H1 (cell line): ENCODE results near the gene FAM53A. TPM values are rescaled to one million over a fixed set of nuclear protein-coding genes. Genes with fewer than 3 reads are reported as not detected.

Experiments
- CTCF ChIA-PET: fragments of 300-600 bp; sonication (Branson Sonifier 250); formaldehyde crosslinking; loops from one replicate; lab custom pipeline; 2021; ENCODE audit not compliant: partially characterized antibody; lab: Charles Lee
- POLR2A ChIA-PET: fragments of 300-600 bp; sonication (Branson Sonifier 250); formaldehyde crosslinking; loops from one replicate; lab custom pipeline; 2021; ENCODE audit warnings: inconsistent platforms; ENCODE audit not compliant: partially characterized antibody; lab: Charles Lee
- DNase-seq, 2 experiments: peaks; one replicate each; pipeline versions ENCODE4 v3.0.0 to v3.0.0-alpha.2; 2010 to 2022; ENCODE audit warnings: low spot score in 2 of 2, low read depth in 1 of 2, mixed read lengths in 1 of 2
- FAIRE-seq: peaks from 2 replicates; lab custom pipeline; 2011; peaks lifted over from hg19 to GRCh38; lab: Jason Lieb, UNC
- H2AFZ ChIP-seq: 2 replicates; pipeline ENCODE4 v1.8.1; 2012; ENCODE audit warnings: low read length, inconsistent platforms
- H2AK5ac ChIP-seq: 2 replicates; pipeline ENCODE4 v1.6.1; 2013; ENCODE audit warnings: low read depth, low read length
- H2BK120ac ChIP-seq: replicated peaks from 2 replicates; pipeline ENCODE3; 2013; ENCODE audit warnings: low read depth, low read length, inconsistent platforms
- H2BK12ac ChIP-seq: 2 replicates; pipeline ENCODE4 v1.6.1; 2013; ENCODE audit warnings: low read depth, low read length
- H2BK15ac ChIP-seq: 2 replicates; pipeline ENCODE4 v1.6.1; 2013; ENCODE audit warnings: low read length
- H2BK20ac ChIP-seq: 2 replicates; pipeline ENCODE4 v1.6.1; 2013; ENCODE audit warnings: low read length
- H2BK5ac ChIP-seq: 2 replicates; pipeline ENCODE4 v1.6.1; 2013; ENCODE audit warnings: low read depth, low read length
- H3K14ac ChIP-seq: 2 replicates; pipeline ENCODE4 v1.6.1; 2013; ENCODE audit warnings: inconsistent platforms; ENCODE audit not compliant: insufficient read length
- H3K18ac ChIP-seq: 2 replicates; pipeline ENCODE4 v1.6.1; 2013; ENCODE audit warnings: low read length; ENCODE audit errors: extremely low read depth
- H3K23ac ChIP-seq: 2 replicates; pipeline ENCODE4 v1.6.1; 2013; ENCODE audit warnings: inconsistent platforms; ENCODE audit not compliant: insufficient read length
- H3K23me2 ChIP-seq: 2 replicates; pipeline ENCODE4 v1.6.1; 2013; ENCODE audit warnings: low read depth, low read length
- H3K27ac ChIP-seq: 2 replicates; pipeline ENCODE4 v1.6.1; 2011; ENCODE audit warnings: low read depth, low read length, inconsistent platforms
- H3K27me3 ChIP-seq, 4 experiments: replicated peaks in 1 of 4; 1 replicate in 1 of 4; 2 replicates in 3 of 4; pipeline versions ENCODE4 v1.6.1 to v1.8.1; 2011 to 2013; ENCODE audit warnings: low read length in 3 of 4, mild to moderate bottlenecking in 3 of 4, inconsistent platforms in 2 of 4, mixed read lengths in 2 of 4, moderate library complexity in 1 of 4; ENCODE audit not compliant: control insufficient read depth in 3 of 4, insufficient read depth in 3 of 4; ENCODE audit errors: extremely low read depth in 1 of 4
- H3K36me3 ChIP-seq, 4 experiments: 2 replicates each; pipeline versions ENCODE4 v1.6.1 to v1.8.1; 2011 to 2013; ENCODE audit warnings: mild to moderate bottlenecking in 4 of 4, low read length in 3 of 4, moderate library complexity in 2 of 4, control low read depth in 1 of 4, inconsistent platforms in 1 of 4; ENCODE audit not compliant: insufficient read depth in 4 of 4, control insufficient read depth in 2 of 4
- H3K4ac ChIP-seq: replicated peaks from 2 replicates; pipeline ENCODE3; 2013; ENCODE audit warnings: low read length, low read depth, mixed read lengths, inconsistent platforms; ENCODE audit not compliant: insufficient read length
- H3K4me1 ChIP-seq, 4 experiments: replicated peaks in 1 of 4; 1 replicate in 1 of 4; 2 replicates in 3 of 4; pipeline versions ENCODE4 v1.6.1 to v1.8.1; 2011 to 2013; ENCODE audit warnings: low read length in 3 of 4, inconsistent platforms in 2 of 4, mixed read lengths in 1 of 4; ENCODE audit not compliant: insufficient read depth in 4 of 4, control insufficient read depth in 3 of 4
- H3K4me2 ChIP-seq, 2 experiments: 2 replicates each; pipeline versions ENCODE4 v1.6.1 to v1.8.1; 2011 to 2013; ENCODE audit warnings: low read depth in 2 of 2, low read length in 2 of 2, control low read depth in 1 of 2, inconsistent platforms in 1 of 2, mild to moderate bottlenecking in 1 of 2; ENCODE audit not compliant: insufficient read depth in 1 of 2
- H3K4me3 ChIP-seq, 4 experiments: fragments of 200-600, 300-600 bp in 1 of 4; sonication (generic), shearing (Covaris generic), sonication (Bioruptor Twin) in 1 of 4; 2 replicates each; pipeline versions ENCODE4 v1.5.1 to v1.8.1; 2011 to 2016; ENCODE audit warnings: low read length in 4 of 4, low read depth in 3 of 4, control low read depth in 2 of 4, inconsistent platforms in 2 of 4, mild to moderate bottlenecking in 2 of 4, mixed read lengths in 1 of 4, moderate library complexity in 1 of 4; ENCODE audit not compliant: insufficient read depth in 2 of 4; ENCODE audit errors: extremely low read depth in 1 of 4
- H3K56ac ChIP-seq: replicated peaks from 2 replicates; pipeline ENCODE3; 2013; ENCODE audit warnings: low read depth, mild to moderate bottlenecking, mixed read lengths, low read length, inconsistent platforms; ENCODE audit not compliant: insufficient read length
- H3K79me1 ChIP-seq: 2 replicates; pipeline ENCODE4 v1.6.1; 2013; ENCODE audit warnings: low read depth, low read length, control low read depth
- H3K79me2 ChIP-seq, 2 experiments: 2 replicates each; pipeline versions ENCODE4 v1.6.1 to v1.8.1; 2012 to 2013; ENCODE audit warnings: low read length in 2 of 2, mild to moderate bottlenecking in 2 of 2, inconsistent platforms in 1 of 2; ENCODE audit not compliant: insufficient read depth in 2 of 2, control insufficient read depth in 1 of 2
- H3K9ac ChIP-seq, 4 experiments: replicated peaks in 1 of 4; 1 replicate in 1 of 4; 2 replicates in 3 of 4; pipeline versions ENCODE4 v1.6.1 to v1.8.1; 2011 to 2013; ENCODE audit warnings: low read depth in 3 of 4, low read length in 3 of 4, control low read depth in 2 of 4, mild to moderate bottlenecking in 2 of 4, moderate library complexity in 2 of 4, inconsistent platforms in 1 of 4; ENCODE audit errors: extremely low read depth in 1 of 4
- H3K9me3 ChIP-seq, 2 experiments: 2 replicates each; pipeline versions ENCODE4 v1.6.1 to v1.8.1; 2012 to 2013; ENCODE audit warnings: mild to moderate bottlenecking in 2 of 2, moderate library complexity in 2 of 2, control low read depth in 1 of 2, inconsistent platforms in 1 of 2, low read depth in 1 of 2, low read length in 1 of 2, mixed read lengths in 1 of 2; ENCODE audit not compliant: insufficient read depth in 2 of 2
- H4K20me1 ChIP-seq, 2 experiments: replicated peaks in 1 of 2; 2 replicates each; pipeline versions ENCODE3 to v1.8.1; 2011 to 2013; ENCODE audit warnings: inconsistent platforms in 2 of 2, low read length in 2 of 2, mild to moderate bottlenecking in 1 of 2; ENCODE audit not compliant: insufficient read depth in 2 of 2, control insufficient read depth in 1 of 2
- H4K5ac ChIP-seq: 2 replicates; pipeline ENCODE4 v1.6.1; 2013; ENCODE audit warnings: low read length, low read depth, mixed read lengths, inconsistent platforms; ENCODE audit not compliant: insufficient read length
- H4K8ac ChIP-seq: 2 replicates; pipeline ENCODE4 v1.8.0; 2013; ENCODE audit warnings: mild to moderate bottlenecking, moderate library complexity, low read length, inconsistent platforms; ENCODE audit not compliant: insufficient read depth; ENCODE audit errors: extremely low read depth
- H4K91ac ChIP-seq: replicated peaks from 2 replicates; pipeline ENCODE3; 2013; ENCODE audit warnings: low read length, mixed read lengths, inconsistent platforms; ENCODE audit not compliant: insufficient read length
- BCL11A ChIP-seq, 2 experiments: IDR thresholded peaks; one replicate each; pipeline ENCODE4 v1.6.1; 2011; ENCODE audit warnings: low read depth in 2 of 2, low read length in 2 of 2, mild to moderate bottlenecking in 2 of 2
- CREB1 ChIP-seq: IDR thresholded peaks from 2 replicates; pipeline ENCODE4 v1.6.1; 2012; ENCODE audit warnings: inconsistent platforms
- CTCF ChIP-seq, 3 experiments: IDR thresholded peaks; 1 replicate in 2 of 3; 2 replicates in 1 of 3; pipeline versions ENCODE4 v1.5.1 to v1.6.1; 2011; ENCODE audit warnings: low read length in 3 of 3, mild to moderate bottlenecking in 3 of 3, inconsistent platforms in 2 of 3, low read depth in 1 of 3, moderate library complexity in 1 of 3; ENCODE audit not compliant: insufficient read depth in 1 of 3; ENCODE audit errors: control extremely low read depth in 1 of 3
- EZH2 ChIP-seq: fragments of 200-600 bp; sonication (generic); IDR thresholded peaks from 2 replicates; pipeline ENCODE4 v1.7.1; 2012; ENCODE audit warnings: low read depth, mild to moderate bottlenecking, moderate library complexity, low read length, inconsistent platforms; ENCODE audit not compliant: severe bottlenecking
- FOSL1 ChIP-seq: IDR thresholded peaks from 2 replicates; pipeline ENCODE4 v1.6.1; 2011; ENCODE audit warnings: mild to moderate bottlenecking, low read depth, low read length, moderate library complexity; ENCODE audit not compliant: insufficient read depth
- HDAC6 ChIP-seq: IDR thresholded peaks from one replicate; pipeline ENCODE4 v1.7.1; 2012; ENCODE audit warnings: low read depth, mild to moderate bottlenecking, inconsistent platforms, low read length, moderate library complexity
- KDM1A ChIP-seq: fragments of 200-600, 300-600 bp; sonication (generic); IDR thresholded peaks from 2 replicates; pipeline ENCODE4 v1.7.1; 2016; ENCODE audit warnings: mild to moderate bottlenecking, low read length, borderline replicate concordance
- KDM4A ChIP-seq: IDR thresholded peaks from one replicate; pipeline ENCODE4 v1.7.1; 2012; ENCODE audit warnings: low read depth, mild to moderate bottlenecking, moderate library complexity, low read length, inconsistent platforms; ENCODE audit not compliant: severe bottlenecking
- SP1 ChIP-seq: IDR thresholded peaks from 2 replicates; pipeline ENCODE4 v1.6.1; 2011; ENCODE audit warnings: low read depth, low read length
- whole genome bisulfite sequencing, 2 experiments: shearing (Covaris generic) in 1 of 2; methylation state at CpG; one replicate each; pipeline versions ENCODE4 v1.1.6 to v1.1.7; 2013 to 2015; ENCODE audit warnings: low lambda C conversion rate in 2 of 2, mixed read lengths in 2 of 2, inconsistent platforms in 1 of 2, low coverage in 1 of 2, missing lambda C conversion rate in 1 of 2; ENCODE audit not compliant: insufficient replicate concordance in 2 of 2, insufficient coverage in 1 of 2, insufficient read length in 1 of 2; ENCODE audit errors: extremely low coverage in 1 of 2, missing lambda C conversion rate in 1 of 2; 5-methylcytosine and 5-hydroxymethylcytosine counted together
- polyA plus RNA-seq, 7 experiments: library from polyadenylated mRNA; depleted of rRNA in 3 of 7; stranded (reverse) in 5 of 7; unstranded in 2 of 7; fragments of >200 nt in 5 of 7; fragments of 200-250 nt in 2 of 7; gene quantifications; 1 replicate in 5 of 7; 2 replicates in 1 of 7; 4 replicates in 1 of 7; pipeline versions ENCODE4 v1.2.1 to v1.2.3, GENCODE V29; 2011 to 2013; ENCODE audit warnings: missing spikeins in 2 of 7, mixed read lengths in 2 of 7
- total RNA-seq: library from RNA; stranded (reverse); fragmentation: NEBNext Ultra II Directional; extraction: Animal tissue kit (Norgen Biotek cat#: 25700); gene quantifications from 2 replicates; pipeline ENCODE4 v1.2.1, GENCODE V29; 2021

The FAM53A gene
- total and polyA plus RNA-seq, 2 of the 8 experiments (the other 6 are each of a cell fraction or from before 2014, with no cell fraction given) = 1.9 to 2.0 TPM

GRCh38 chr4:1728061-1728980 lies 44.2 kb upstream of the FAM53A start:
- H2BK5ac ChIP-seq = no peak overlapping the region
- no peaks in the 10 kb centered on the region for H3K27me3 ChIP-seq
- WGBS, 2 experiments = 93% methylated on average over 31 of the region's 31 CpGs; no CpG with 5 or more reads in 1 of the 2 experiments
- no peak overlapping the region for H4K91ac ChIP-seq
- FAIRE-seq = no peak
- H3K4me1 ChIP-seq = no peaks in the 10 kb centered on the region
- no peak overlapping the region for H3K18ac ChIP-seq
- no peak overlapping the region for H4K5ac ChIP-seq
- H3K14ac ChIP-seq = no peak overlapping the region
- DNase-seq = no peak
- no peak overlapping the region for H2BK120ac ChIP-seq
- no peaks in the 10 kb centered on the region for H3K9me3 ChIP-seq
- H3K79me2 ChIP-seq = peaks cover 2 to 27% of the 10 kb centered on the region in 2 experiments; a peak in 3 of 4 replicates
- ChIA-PET CTCF (interaction anchor here (0.6 to 18.6 kb wide), 18 partner anchors 9 to 1191 kb away, joined by 3 to 326 read pairs (median 6); no protein-coding TSS in a partner anchor), POLR2A (interaction anchor here (1.2 to 1.5 kb wide), 4 partner anchors 17 to 81 kb away, joined by 3 to 5 read pairs (median 4); no protein-coding TSS in a partner anchor)
- H3K23ac ChIP-seq = no peak overlapping the region
- no peak overlapping the region for H3K4me3 ChIP-seq
- H3K36me3 ChIP-seq = peaks cover 60 to 73% (median 68%) of the 10 kb centered on the region in 4 experiments
- H3K79me1 ChIP-seq = peaks cover 9% of the 10 kb centered on the region
- H3K27ac ChIP-seq = no peak overlapping the region
- no peak overlapping the region for H2BK12ac ChIP-seq
- H3K56ac ChIP-seq = no peak overlapping the region
- no peak overlapping the region for H2BK20ac ChIP-seq
- no peaks in the 10 kb centered on the region for H3K23me2 ChIP-seq
- H2BK15ac ChIP-seq = no peak overlapping the region
- no peak overlapping the region for H2AFZ ChIP-seq
- no peak overlapping the region for H2AK5ac ChIP-seq
- H3K4me2 ChIP-seq = no peak overlapping the region
- no peak overlapping the region for H3K4ac ChIP-seq
- H3K9ac ChIP-seq = no peak overlapping the region
- peaks cover 32 to 37% of the 10 kb centered on the region in 2 experiments for H4K20me1 ChIP-seq
- H4K8ac ChIP-seq = no peak overlapping the region
- TF ChIP-seq FOSL1 (no peak), KDM1A (no peak), KDM4A (no peak), SP1 (no peak), EZH2 (no peak), BCL11A (IDR thresholded peaks at IDR 0.05; ENCODE audit: low read depth in 2 of 2, low read length in 2 of 2) (no peak), CREB1 (no peak), CTCF (IDR thresholded peaks at IDR 0.05; ENCODE audit: control extremely low read depth in 1 of 3, insufficient read depth in 1 of 3, low read depth in 1 of 3, low read length in 3 of 3) (no peak), HDAC6 (no peak)
